HEK293 (cell line): ENCODE data around the gene TPD52L1.

Source experiments
- GLIS2 ChIP-seq: fragments of 450-650 bp; formaldehyde crosslinking; IDR thresholded peaks from 2 replicates; pipeline ENCODE4 v1.5.1; 2016; ENCODE audit warnings: missing biosample characterization, missing genetic modification characterization
- IKZF3 ChIP-seq: fragments of 450-650 bp; IDR thresholded peaks from 2 replicates; pipeline ENCODE4 v1.5.0; 2018; ENCODE audit warnings: missing biosample characterization, mild to moderate bottlenecking, missing genetic modification characterization, moderate library complexity
- SP3 ChIP-seq: fragments of 450-650 bp; formaldehyde crosslinking; IDR thresholded peaks from 2 replicates; pipeline ENCODE4 v1.5.1; 2016; ENCODE audit warnings: missing biosample characterization, missing genetic modification characterization
- TRIM28 ChIP-seq: IDR thresholded peaks from 2 replicates; pipeline ENCODE4 v1.6.1; 2011; ENCODE audit warnings: low read length, control low read depth, borderline replicate concordance
- ZIC2 ChIP-seq: fragments of 450-650 bp; formaldehyde crosslinking; IDR thresholded peaks from 2 replicates; pipeline ENCODE4 v1.5.1; 2016; ENCODE audit warnings: missing biosample characterization, missing genetic modification characterization
- ZNF148 ChIP-seq: fragments of 450-650 bp; formaldehyde crosslinking; IDR thresholded peaks from 2 replicates; pipeline ENCODE4 v1.5.0; 2017; ENCODE audit warnings: missing biosample characterization, missing genetic modification characterization, borderline replicate concordance
- ZNF169 ChIP-seq: fragments of 450-650 bp; formaldehyde crosslinking; IDR thresholded peaks from 2 replicates; pipeline ENCODE4 v1.5.1; 2016; ENCODE audit warnings: missing biosample characterization, missing genetic modification characterization
- ZNF174 ChIP-seq: fragments of 450-650 bp; formaldehyde crosslinking; IDR thresholded peaks from 2 replicates; pipeline ENCODE4 v1.5.0; 2017; ENCODE audit warnings: missing biosample characterization, mild to moderate bottlenecking, missing genetic modification characterization
- ZNF19 ChIP-seq: fragments of 450-650 bp; formaldehyde crosslinking; IDR thresholded peaks from 2 replicates; pipeline ENCODE4; 2016; ENCODE audit warnings: missing biosample characterization, missing genetic modification characterization, low read depth
- ZNF221 ChIP-seq: fragments of 450-650 bp; formaldehyde crosslinking; IDR thresholded peaks from 2 replicates; pipeline ENCODE4 v1.5.1; 2017; ENCODE audit warnings: missing biosample characterization, missing genetic modification characterization, borderline replicate concordance
- ZNF274 ChIP-seq, 2 experiments: fragments of 200-500 bp in 1 of 2; fragments of 450-650 bp in 1 of 2; sonication (Bioruptor generic) in 1 of 2; formaldehyde crosslinking in 1 of 2; IDR thresholded peaks; 2 replicates each; pipeline versions ENCODE4 v1.5.1 to v1.6.1; 2014 to 2016; ENCODE audit warnings: borderline replicate concordance in 1 of 2, inconsistent platforms in 1 of 2, low read length in 1 of 2, missing biosample characterization in 1 of 2, missing genetic modification characterization in 1 of 2
- ZNF311 ChIP-seq: fragments of 450-650 bp; formaldehyde crosslinking; IDR thresholded peaks from 2 replicates; pipeline ENCODE4 v1.5.1; 2017; ENCODE audit warnings: missing biosample characterization, missing genetic modification characterization, borderline replicate concordance
- ZNF335 ChIP-seq: fragments of 450-650 bp; formaldehyde crosslinking; conservative IDR thresholded peaks from 2 replicates; pipeline ENCODE4 v1.5.1; 2016; ENCODE audit warnings: missing biosample characterization, missing genetic modification characterization
- ZNF449 ChIP-seq: fragments of 450-650 bp; formaldehyde crosslinking; IDR thresholded peaks from 2 replicates; pipeline ENCODE4 v1.5.1; 2017; ENCODE audit warnings: missing biosample characterization, mild to moderate bottlenecking, missing genetic modification characterization, moderate library complexity
- ZNF501 ChIP-seq: fragments of 450-650 bp; formaldehyde crosslinking; IDR thresholded peaks from 2 replicates; pipeline ENCODE4 v1.5.1; 2016; ENCODE audit warnings: missing biosample characterization, missing genetic modification characterization
- ZNF518A ChIP-seq: fragments of 450-650 bp; formaldehyde crosslinking; conservative IDR thresholded peaks from 2 replicates; pipeline ENCODE4 v1.5.1; 2016; ENCODE audit warnings: low read depth, missing biosample characterization, missing genetic modification characterization
- ZNF558 ChIP-seq: fragments of 450-650 bp; formaldehyde crosslinking; IDR thresholded peaks from 2 replicates; pipeline ENCODE4 v1.5.1; 2016; ENCODE audit warnings: missing biosample characterization, missing genetic modification characterization
- ZNF585B ChIP-seq: fragments of 450-650 bp; formaldehyde crosslinking; IDR thresholded peaks from 2 replicates; pipeline ENCODE4 v1.5.1; 2016; ENCODE audit warnings: missing biosample characterization, missing genetic modification characterization
- ZNF654 ChIP-seq: fragments of 450-650 bp; formaldehyde crosslinking; IDR thresholded peaks from 2 replicates; pipeline ENCODE4 v1.5.1; 2016; ENCODE audit warnings: low read depth, missing biosample characterization, missing genetic modification characterization
- ZNF792 ChIP-seq: fragments of 450-650 bp; formaldehyde crosslinking; IDR thresholded peaks from 2 replicates; pipeline ENCODE4 v1.5.1; 2016; ENCODE audit warnings: missing biosample characterization, missing genetic modification characterization
- TF ChIP-seq, protein P1 (sequence below): fragments of 450-650 bp; formaldehyde crosslinking; conservative IDR thresholded peaks from 2 replicates; pipeline ENCODE4 v1.5.1; 2016; ENCODE audit warnings: low read depth, missing biosample characterization, missing genetic modification characterization
- TF ChIP-seq, protein P2 (sequence below): fragments of 450-650 bp; formaldehyde crosslinking; IDR thresholded peaks from 2 replicates; pipeline ENCODE4 v1.5.1; 2016; ENCODE audit warnings: missing biosample characterization, missing genetic modification characterization
- TF ChIP-seq, protein P3 (sequence below): fragments of 450-650 bp; formaldehyde crosslinking; IDR thresholded peaks from 2 replicates; pipeline ENCODE4 v1.5.1; 2016; ENCODE audit warnings: missing biosample characterization, missing genetic modification characterization

Gene TPD52L1

DNA sequence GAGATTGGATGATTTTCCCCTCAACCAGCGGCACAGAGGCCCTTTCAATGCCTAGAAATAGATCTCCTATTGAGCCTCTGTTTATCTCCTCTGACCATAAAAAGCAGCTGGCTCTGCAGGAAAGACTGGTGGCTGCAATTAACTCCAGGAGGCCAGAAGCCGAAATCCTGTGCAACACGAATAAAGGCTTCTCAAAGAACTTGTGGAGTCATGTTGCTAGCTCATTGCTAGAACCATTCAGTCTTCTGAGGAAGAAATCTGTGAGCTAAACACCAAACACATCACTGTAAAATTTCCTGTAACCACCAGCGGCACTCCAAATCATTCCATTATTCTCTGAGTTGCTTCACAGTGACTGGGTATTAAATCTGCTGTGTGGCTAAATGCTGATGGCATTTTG is 49.1 kb upstream of the TPD52L1 start (continued):
- TF ChIP-seq ZNF311 (tag by site-specific recombination), result no peak
- no peak for TF ChIP-seq SP3 (tag by site-specific recombination)
- no peak for TF ChIP-seq ZNF449 (tag by site-specific recombination)
- no peak for TF ChIP-seq GLIS2 (tag by site-specific recombination)
- TF ChIP-seq ZNF274 (IDR thresholded peaks at IDR 0.05; ENCODE audit: low read length), result no peak
- no peak for TF ChIP-seq ZNF274 (tag by site-specific recombination; IDR thresholded peaks at IDR 0.05; ENCODE audit: borderline replicate concordance)
- TF ChIP-seq ZNF335 (tag by site-specific recombination), result peak; percentile 28; the same call in 1 of the 2 replicates
- TF ChIP-seq ZNF792 (tag by site-specific recombination), result no peak
- peak; percentile 88 for TF ChIP-seq ZIC2 (tag by site-specific recombination)
- no peak for TF ChIP-seq ZNF518A
- no peak for TF ChIP-seq ZNF174 (tag by site-specific recombination)
- TF ChIP-seq, protein P1, sequence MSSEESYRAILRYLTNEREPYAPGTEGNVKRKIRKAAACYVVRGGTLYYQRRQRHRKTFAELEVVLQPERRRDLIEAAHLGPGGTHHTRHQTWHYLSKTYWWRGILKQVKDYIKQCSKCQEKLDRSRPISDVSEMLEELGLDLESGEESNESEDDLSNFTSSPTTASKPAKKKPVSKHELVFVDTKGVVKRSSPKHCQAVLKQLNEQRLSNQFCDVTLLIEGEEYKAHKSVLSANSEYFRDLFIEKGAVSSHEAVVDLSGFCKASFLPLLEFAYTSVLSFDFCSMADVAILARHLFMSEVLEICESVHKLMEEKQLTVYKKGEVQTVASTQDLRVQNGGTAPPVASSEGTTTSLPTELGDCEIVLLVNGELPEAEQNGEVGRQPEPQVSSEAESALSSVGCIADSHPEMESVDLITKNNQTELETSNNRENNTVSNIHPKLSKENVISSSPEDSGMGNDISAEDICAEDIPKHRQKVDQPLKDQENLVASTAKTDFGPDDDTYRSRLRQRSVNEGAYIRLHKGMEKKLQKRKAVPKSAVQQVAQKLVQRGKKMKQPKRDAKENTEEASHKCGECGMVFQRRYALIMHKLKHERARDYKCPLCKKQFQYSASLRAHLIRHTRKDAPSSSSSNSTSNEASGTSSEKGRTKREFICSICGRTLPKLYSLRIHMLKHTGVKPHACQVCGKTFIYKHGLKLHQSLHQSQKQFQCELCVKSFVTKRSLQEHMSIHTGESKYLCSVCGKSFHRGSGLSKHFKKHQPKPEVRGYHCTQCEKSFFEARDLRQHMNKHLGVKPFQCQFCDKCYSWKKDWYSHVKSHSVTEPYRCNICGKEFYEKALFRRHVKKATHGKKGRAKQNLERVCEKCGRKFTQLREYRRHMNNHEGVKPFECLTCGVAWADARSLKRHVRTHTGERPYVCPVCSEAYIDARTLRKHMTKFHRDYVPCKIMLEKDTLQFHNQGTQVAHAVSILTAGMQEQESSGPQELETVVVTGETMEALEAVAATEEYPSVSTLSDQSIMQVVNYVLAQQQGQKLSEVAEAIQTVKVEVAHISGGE (tag by site-specific recombination), result peak; percentile 59
- TF ChIP-seq ZNF221 (tag by site-specific recombination), result no peak
- 0 out of 2 replicates have a peak, but pooled peaks have one; percentile 18 for TF ChIP-seq ZNF558 (tag by site-specific recombination)
- no peak for TF ChIP-seq ZNF501
- no peak for TF ChIP-seq ZNF148 (tag by site-specific recombination)
- no peak for TF ChIP-seq ZNF654
- no peak for TF ChIP-seq ZNF585B
- TF ChIP-seq TRIM28, result peak; percentile 99
- TF ChIP-seq IKZF3 (tag by site-specific recombination), result peak; percentile 70
- TF ChIP-seq ZNF169 (tag by site-specific recombination), result no peak
- TF ChIP-seq, protein P2, sequence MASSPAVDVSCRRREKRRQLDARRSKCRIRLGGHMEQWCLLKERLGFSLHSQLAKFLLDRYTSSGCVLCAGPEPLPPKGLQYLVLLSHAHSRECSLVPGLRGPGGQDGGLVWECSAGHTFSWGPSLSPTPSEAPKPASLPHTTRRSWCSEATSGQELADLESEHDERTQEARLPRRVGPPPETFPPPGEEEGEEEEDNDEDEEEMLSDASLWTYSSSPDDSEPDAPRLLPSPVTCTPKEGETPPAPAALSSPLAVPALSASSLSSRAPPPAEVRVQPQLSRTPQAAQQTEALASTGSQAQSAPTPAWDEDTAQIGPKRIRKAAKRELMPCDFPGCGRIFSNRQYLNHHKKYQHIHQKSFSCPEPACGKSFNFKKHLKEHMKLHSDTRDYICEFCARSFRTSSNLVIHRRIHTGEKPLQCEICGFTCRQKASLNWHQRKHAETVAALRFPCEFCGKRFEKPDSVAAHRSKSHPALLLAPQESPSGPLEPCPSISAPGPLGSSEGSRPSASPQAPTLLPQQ (tag by site-specific recombination), result no peak
- no peak for TF ChIP-seq ZNF19 (tag by site-specific recombination)
- TF ChIP-seq, protein P3, sequence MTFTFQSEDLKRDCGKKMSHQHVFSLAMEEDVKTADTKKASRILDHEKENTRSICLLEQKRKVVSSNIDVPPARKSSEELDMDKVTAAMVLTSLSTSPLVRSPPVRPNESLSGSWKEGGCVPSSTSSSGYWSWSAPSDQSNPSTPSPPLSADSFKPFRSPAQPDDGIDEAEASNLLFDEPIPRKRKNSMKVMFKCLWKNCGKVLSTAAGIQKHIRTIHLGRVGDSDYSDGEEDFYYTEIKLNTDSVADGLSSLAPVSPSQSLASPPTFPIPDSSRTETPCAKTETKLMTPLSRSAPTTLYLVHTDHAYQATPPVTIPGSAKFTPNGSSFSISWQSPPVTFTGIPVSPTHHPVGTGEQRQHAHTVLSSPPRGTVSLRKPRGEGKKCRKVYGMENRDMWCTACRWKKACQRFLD (tag by site-specific recombination), result no peak
